MM.1S (cell line): ENCODE results near the gene ADGRD1.
"Not testable (repeated sequence)": the region's sequence is repeated elsewhere in the genome, so short reads cannot be mapped to it uniquely, and the experiment has no call there.

Source experiments
- CTCF ChIP-seq: fragments of 300-600 bp; sonication (generic); IDR thresholded peaks from 2 replicates; pipeline ENCODE4 v1.5.1; 2016; ENCODE audit warnings: antibody characterized with exemption, low read length, mixed read lengths
- EZH2 ChIP-seq: fragments of 300-600 bp; sonication (generic); optimal IDR thresholded peaks from 2 replicates; pipeline ENCODE3; 2017; ENCODE audit warnings: low read depth, mild to moderate bottlenecking, antibody characterized with exemption, low read length, mixed read lengths
- EZH2phosphoT487 ChIP-seq: fragments of 300-600 bp; sonication (generic); IDR thresholded peaks from 2 replicates; pipeline ENCODE4 v1.6.1; 2018; ENCODE audit warnings: antibody characterized with exemption, low read length

GRCh38 chr12:130995386-130995969, 41.8 kb downstream of the ADGRD1 start:
- TF ChIP-seq CTCF, EZH2, EZH2phosphoT487: not testable (repeated sequence)
